GM21390 (cell line): ENCODE results near the gene MOV10L1.

Source experiments
- ATAC-seq: cut with Tn5 transposase; IDR thresholded peaks from one replicate; pipeline ENCODE4 v1.9.1; 2021; ENCODE audit not compliant: unreplicated experiment

The MOV10L1 gene

GRCh38 chr22:50101870-50102565 is 12.2 kb downstream of the MOV10L1 start:
- ATAC-seq: no peak

- ATAC-seq: no peak
These were observed 13.1 kb downstream of the MOV10L1 start for GRCh38 chr22:50102946-50103345.

GRCh38 chr22:50104141-50104544 is 14.3 kb downstream of the MOV10L1 start:
- ATAC-seq: no peak

- ATAC-seq: no peak
These were observed 15.6 kb downstream of the MOV10L1 start for GRCh38 chr22:50105208-50106100.

GRCh38 chr22:50107529-50107928 is 17.7 kb downstream of the MOV10L1 start:
- ATAC-seq: no peak

GRCh38 chr22:50111056-50111455 is 21.2 kb downstream of the MOV10L1 start:
- ATAC-seq: no peak

- ATAC-seq: no peak
These were observed 22.6 kb downstream of the MOV10L1 start for GRCh38 chr22:50112151-50113118.

GRCh38 chr22:50114221-50115021 is 24.6 kb downstream of the MOV10L1 start:
- ATAC-seq: no peak

- ATAC-seq: no peak
These were observed 25.9 kb downstream of the MOV10L1 start for GRCh38 chr22:50115693-50116092.

GRCh38 chr22:50117168-50117762 is 27.5 kb downstream of the MOV10L1 start:
- ATAC-seq: no peak

GRCh38 chr22:50118129-50118528 is 28.3 kb downstream of the MOV10L1 start:
- no peak for ATAC-seq

GRCh38 chr22:50118557-50119168 is 28.9 kb downstream of the MOV10L1 start:
- no peak for ATAC-seq

GRCh38 chr22:50119169-50119767 is 29.5 kb downstream of the MOV10L1 start:
- no peak for ATAC-seq

GRCh38 chr22:50119768-50120251 is 30.0 kb downstream of the MOV10L1 start:
- no peak for ATAC-seq

- ATAC-seq: no peak
These were observed 31.5 kb downstream of the MOV10L1 start for GRCh38 chr22:50121202-50121740.

GRCh38 chr22:50123119-50123518 is 33.3 kb downstream of the MOV10L1 start:
- no peak for ATAC-seq

- no peak for ATAC-seq
These were observed 35.2 kb downstream of the MOV10L1 start for GRCh38 chr22:50125029-50125428.

GRCh38 chr22:50129121-50129736 is 39.4 kb downstream of the MOV10L1 start:
- ATAC-seq: no peak
